H1 (cell line): Measurements from ENCODE around the gene RELB. TPM values are rescaled to one million over a fixed set of nuclear protein-coding genes. Genes with fewer than 3 reads are reported as not detected.

Source experiments
- CTCF ChIA-PET: fragments of 300-600 bp; sonication (Branson Sonifier 250); formaldehyde crosslinking; loops from one replicate; lab custom pipeline; 2021; ENCODE audit not compliant: partially characterized antibody; lab: Charles Lee
- POLR2A ChIA-PET: fragments of 300-600 bp; sonication (Branson Sonifier 250); formaldehyde crosslinking; loops from one replicate; lab custom pipeline; 2021; ENCODE audit warnings: inconsistent platforms; ENCODE audit not compliant: partially characterized antibody; lab: Charles Lee
- DNase-seq, 2 experiments: peaks; one replicate each; pipeline versions ENCODE4 v3.0.0 to v3.0.0-alpha.2; 2010 to 2022; ENCODE audit warnings: low spot score in 2 of 2, low read depth in 1 of 2, mixed read lengths in 1 of 2
- FAIRE-seq: peaks from 2 replicates; lab custom pipeline; 2011; peaks lifted over from hg19 to GRCh38; lab: Jason Lieb, UNC
- H2AFZ ChIP-seq: 2 replicates; pipeline ENCODE4 v1.8.1; 2012; ENCODE audit warnings: low read length, inconsistent platforms
- H2AK5ac ChIP-seq: 2 replicates; pipeline ENCODE4 v1.6.1; 2013; ENCODE audit warnings: low read depth, low read length
- H2BK120ac ChIP-seq: replicated peaks from 2 replicates; pipeline ENCODE3; 2013; ENCODE audit warnings: low read depth, low read length, inconsistent platforms
- H2BK12ac ChIP-seq: 2 replicates; pipeline ENCODE4 v1.6.1; 2013; ENCODE audit warnings: low read depth, low read length
- H2BK15ac ChIP-seq: 2 replicates; pipeline ENCODE4 v1.6.1; 2013; ENCODE audit warnings: low read length
- H2BK20ac ChIP-seq: 2 replicates; pipeline ENCODE4 v1.6.1; 2013; ENCODE audit warnings: low read length
- H2BK5ac ChIP-seq: 2 replicates; pipeline ENCODE4 v1.6.1; 2013; ENCODE audit warnings: low read depth, low read length
- H3K14ac ChIP-seq: 2 replicates; pipeline ENCODE4 v1.6.1; 2013; ENCODE audit warnings: inconsistent platforms; ENCODE audit not compliant: insufficient read length
- H3K18ac ChIP-seq: 2 replicates; pipeline ENCODE4 v1.6.1; 2013; ENCODE audit warnings: low read length; ENCODE audit errors: extremely low read depth
- H3K23ac ChIP-seq: 2 replicates; pipeline ENCODE4 v1.6.1; 2013; ENCODE audit warnings: inconsistent platforms; ENCODE audit not compliant: insufficient read length
- H3K23me2 ChIP-seq: 2 replicates; pipeline ENCODE4 v1.6.1; 2013; ENCODE audit warnings: low read depth, low read length
- H3K27ac ChIP-seq: 2 replicates; pipeline ENCODE4 v1.6.1; 2011; ENCODE audit warnings: low read depth, low read length, inconsistent platforms
- H3K27me3 ChIP-seq, 4 experiments: replicated peaks in 1 of 4; 1 replicate in 1 of 4; 2 replicates in 3 of 4; pipeline versions ENCODE4 v1.6.1 to v1.8.1; 2011 to 2013; ENCODE audit warnings: low read length in 3 of 4, mild to moderate bottlenecking in 3 of 4, inconsistent platforms in 2 of 4, mixed read lengths in 2 of 4, moderate library complexity in 1 of 4; ENCODE audit not compliant: control insufficient read depth in 3 of 4, insufficient read depth in 3 of 4; ENCODE audit errors: extremely low read depth in 1 of 4
- H3K36me3 ChIP-seq, 4 experiments: 2 replicates each; pipeline versions ENCODE4 v1.6.1 to v1.8.1; 2011 to 2013; ENCODE audit warnings: mild to moderate bottlenecking in 4 of 4, low read length in 3 of 4, moderate library complexity in 2 of 4, control low read depth in 1 of 4, inconsistent platforms in 1 of 4; ENCODE audit not compliant: insufficient read depth in 4 of 4, control insufficient read depth in 2 of 4
- H3K4ac ChIP-seq: replicated peaks from 2 replicates; pipeline ENCODE3; 2013; ENCODE audit warnings: low read length, low read depth, mixed read lengths, inconsistent platforms; ENCODE audit not compliant: insufficient read length
- H3K4me1 ChIP-seq, 4 experiments: replicated peaks in 1 of 4; 1 replicate in 1 of 4; 2 replicates in 3 of 4; pipeline versions ENCODE4 v1.6.1 to v1.8.1; 2011 to 2013; ENCODE audit warnings: low read length in 3 of 4, inconsistent platforms in 2 of 4, mixed read lengths in 1 of 4; ENCODE audit not compliant: insufficient read depth in 4 of 4, control insufficient read depth in 3 of 4
- H3K4me2 ChIP-seq, 2 experiments: 2 replicates each; pipeline versions ENCODE4 v1.6.1 to v1.8.1; 2011 to 2013; ENCODE audit warnings: low read depth in 2 of 2, low read length in 2 of 2, control low read depth in 1 of 2, inconsistent platforms in 1 of 2, mild to moderate bottlenecking in 1 of 2; ENCODE audit not compliant: insufficient read depth in 1 of 2
- H3K4me3 ChIP-seq, 4 experiments: fragments of 200-600, 300-600 bp in 1 of 4; sonication (generic), shearing (Covaris generic), sonication (Bioruptor Twin) in 1 of 4; 2 replicates each; pipeline versions ENCODE4 v1.5.1 to v1.8.1; 2011 to 2016; ENCODE audit warnings: low read length in 4 of 4, low read depth in 3 of 4, control low read depth in 2 of 4, inconsistent platforms in 2 of 4, mild to moderate bottlenecking in 2 of 4, mixed read lengths in 1 of 4, moderate library complexity in 1 of 4; ENCODE audit not compliant: insufficient read depth in 2 of 4; ENCODE audit errors: extremely low read depth in 1 of 4
- H3K56ac ChIP-seq: replicated peaks from 2 replicates; pipeline ENCODE3; 2013; ENCODE audit warnings: low read depth, mild to moderate bottlenecking, mixed read lengths, low read length, inconsistent platforms; ENCODE audit not compliant: insufficient read length
- H3K79me1 ChIP-seq: 2 replicates; pipeline ENCODE4 v1.6.1; 2013; ENCODE audit warnings: low read depth, low read length, control low read depth
- H3K79me2 ChIP-seq, 2 experiments: 2 replicates each; pipeline versions ENCODE4 v1.6.1 to v1.8.1; 2012 to 2013; ENCODE audit warnings: low read length in 2 of 2, mild to moderate bottlenecking in 2 of 2, inconsistent platforms in 1 of 2; ENCODE audit not compliant: insufficient read depth in 2 of 2, control insufficient read depth in 1 of 2
- H3K9ac ChIP-seq, 4 experiments: replicated peaks in 1 of 4; 1 replicate in 1 of 4; 2 replicates in 3 of 4; pipeline versions ENCODE4 v1.6.1 to v1.8.1; 2011 to 2013; ENCODE audit warnings: low read depth in 3 of 4, low read length in 3 of 4, control low read depth in 2 of 4, mild to moderate bottlenecking in 2 of 4, moderate library complexity in 2 of 4, inconsistent platforms in 1 of 4; ENCODE audit errors: extremely low read depth in 1 of 4
- H3K9me3 ChIP-seq, 2 experiments: 2 replicates each; pipeline versions ENCODE4 v1.6.1 to v1.8.1; 2012 to 2013; ENCODE audit warnings: mild to moderate bottlenecking in 2 of 2, moderate library complexity in 2 of 2, control low read depth in 1 of 2, inconsistent platforms in 1 of 2, low read depth in 1 of 2, low read length in 1 of 2, mixed read lengths in 1 of 2; ENCODE audit not compliant: insufficient read depth in 2 of 2
- H4K20me1 ChIP-seq, 2 experiments: replicated peaks in 1 of 2; 2 replicates each; pipeline versions ENCODE3 to v1.8.1; 2011 to 2013; ENCODE audit warnings: inconsistent platforms in 2 of 2, low read length in 2 of 2, mild to moderate bottlenecking in 1 of 2; ENCODE audit not compliant: insufficient read depth in 2 of 2, control insufficient read depth in 1 of 2
- H4K5ac ChIP-seq: 2 replicates; pipeline ENCODE4 v1.6.1; 2013; ENCODE audit warnings: low read length, low read depth, mixed read lengths, inconsistent platforms; ENCODE audit not compliant: insufficient read length
- H4K8ac ChIP-seq: 2 replicates; pipeline ENCODE4 v1.8.0; 2013; ENCODE audit warnings: mild to moderate bottlenecking, moderate library complexity, low read length, inconsistent platforms; ENCODE audit not compliant: insufficient read depth; ENCODE audit errors: extremely low read depth
- H4K91ac ChIP-seq: replicated peaks from 2 replicates; pipeline ENCODE3; 2013; ENCODE audit warnings: low read length, mixed read lengths, inconsistent platforms; ENCODE audit not compliant: insufficient read length
- GABPA ChIP-seq: IDR thresholded peaks from 2 replicates; pipeline ENCODE4 v1.6.1; 2011; ENCODE audit warnings: mild to moderate bottlenecking, low read length, moderate library complexity, borderline replicate concordance; ENCODE audit not compliant: insufficient read depth
- HDAC2 ChIP-seq, 2 experiments: fragments of 300-600 bp in 1 of 2; sonication (generic) in 1 of 2; IDR thresholded peaks; 2 replicates each; pipeline ENCODE4 v1.6.1; 2011 to 2012; ENCODE audit warnings: low read depth in 2 of 2, low read length in 2 of 2, mild to moderate bottlenecking in 2 of 2, moderate library complexity in 2 of 2, borderline replicate concordance in 1 of 2, inconsistent platforms in 1 of 2
- JUND ChIP-seq: IDR thresholded peaks from 2 replicates; pipeline ENCODE4 v1.6.1; 2011; ENCODE audit warnings: mild to moderate bottlenecking, improper control_type of control experiment, low read length
- KDM5A ChIP-seq: fragments of 200-600 bp; IDR thresholded peaks from 2 replicates; pipeline ENCODE4 v1.7.1; 2012; ENCODE audit warnings: mild to moderate bottlenecking, low read length, inconsistent platforms, mixed read lengths
- NANOG ChIP-seq: IDR thresholded peaks from 2 replicates; pipeline ENCODE4 v1.6.1; 2011; ENCODE audit warnings: low read length, low read depth, mild to moderate bottlenecking, inconsistent platforms; ENCODE audit not compliant: insufficient read depth, poor library complexity, severe bottlenecking
- POLR2AphosphoS5 ChIP-seq: IDR thresholded peaks from 2 replicates; pipeline ENCODE4 v1.6.1; 2011; ENCODE audit warnings: low read depth, low read length
- RBBP5 ChIP-seq: IDR thresholded peaks from 2 replicates; pipeline ENCODE4 v1.7.1; 2012; ENCODE audit warnings: low read depth, mild to moderate bottlenecking, inconsistent platforms, low read length, moderate library complexity, borderline replicate concordance
- SRF ChIP-seq: IDR thresholded peaks from 2 replicates; pipeline ENCODE4 v1.6.1; 2011; ENCODE audit warnings: mild to moderate bottlenecking, low read depth, low read length, moderate library complexity
- SUZ12 ChIP-seq: fragments of 200-600 bp; sonication (generic); IDR thresholded peaks from 2 replicates; pipeline ENCODE4 v1.6.1; 2012; ENCODE audit warnings: mild to moderate bottlenecking, inconsistent platforms, low read length, moderate library complexity, mixed read lengths
- TAF7 ChIP-seq: optimal IDR thresholded peaks from 2 replicates; pipeline ENCODE3; 2011; ENCODE audit warnings: low read depth, mild to moderate bottlenecking, inconsistent platforms, low read length, moderate library complexity, borderline replicate concordance
- USF2 ChIP-seq: IDR thresholded peaks from 2 replicates; pipeline ENCODE4 v1.6.1; 2011; ENCODE audit warnings: low read length, improper control_type of control experiment
- WGBS, 2 experiments: shearing (Covaris generic) in 1 of 2; methylation state at CpG; one replicate each; pipeline versions ENCODE4 v1.1.6 to v1.1.7; 2013 to 2015; ENCODE audit warnings: low lambda C conversion rate in 2 of 2, mixed read lengths in 2 of 2, inconsistent platforms in 1 of 2, low coverage in 1 of 2, missing lambda C conversion rate in 1 of 2; ENCODE audit not compliant: insufficient replicate concordance in 2 of 2, insufficient coverage in 1 of 2, insufficient read length in 1 of 2; ENCODE audit errors: extremely low coverage in 1 of 2, missing lambda C conversion rate in 1 of 2; 5-methylcytosine and 5-hydroxymethylcytosine counted together
- polyA plus RNA-seq, 7 experiments: library from polyadenylated mRNA; depleted of rRNA in 3 of 7; stranded (reverse) in 5 of 7; unstranded in 2 of 7; fragments of >200 nt in 5 of 7; fragments of 200-250 nt in 2 of 7; gene quantifications; 1 replicate in 5 of 7; 2 replicates in 1 of 7; 4 replicates in 1 of 7; pipeline versions ENCODE4 v1.2.1 to v1.2.3, GENCODE V29; 2011 to 2013; ENCODE audit warnings: missing spikeins in 2 of 7, mixed read lengths in 2 of 7
- total RNA-seq: library from RNA; stranded (reverse); fragmentation: NEBNext Ultra II Directional; extraction: Animal tissue kit (Norgen Biotek cat#: 25700); gene quantifications from 2 replicates; pipeline ENCODE4 v1.2.1, GENCODE V29; 2021

The RELB gene
- total and polyA plus RNA-seq, 2 of the 8 experiments (the other 6 are each of a cell fraction or from before 2014, with no cell fraction given) = 10.0 to 13.1 TPM

GRCh38 chr19:45045671-45046353 lies 44.5 kb downstream of the RELB start:
- no peak overlapping the region for H3K4me2 ChIP-seq
- peaks cover 8 to 47% (median 25%) of the 10 kb centered on the region in 4 experiments for H3K36me3 ChIP-seq
- H2BK120ac ChIP-seq = no peak overlapping the region
- H2AK5ac ChIP-seq = no peak overlapping the region
- no peaks in the 10 kb centered on the region for H3K9me3 ChIP-seq
- no peak overlapping the region for H3K56ac ChIP-seq
- no peak overlapping the region for H4K5ac ChIP-seq
- H3K79me2 ChIP-seq = peaks cover 0 to 58% of the 10 kb centered on the region in 2 experiments; a peak in 2 of 4 replicates
- no peak overlapping the region for H2BK20ac ChIP-seq
- H3K14ac ChIP-seq = no peak overlapping the region
- H3K27ac ChIP-seq = no peak overlapping the region
- H3K79me1 ChIP-seq = peaks cover 7% of the 10 kb centered on the region
- H3K27me3 ChIP-seq = no peaks in the 10 kb centered on the region
- H3K4me3 ChIP-seq = no peak overlapping the region
- no peak overlapping the region for H4K91ac ChIP-seq
- H2BK15ac ChIP-seq = no peak overlapping the region
- WGBS, 2 experiments = 93% methylated on average over 14 of the region's 14 CpGs; no CpG with 5 or more reads in 1 of the 2 experiments
- H3K18ac ChIP-seq = no peak overlapping the region
- FAIRE-seq (no peak), DNase-seq (no peak)
- CTCF ChIA-PET = interaction anchor here (0.5 to 9.7 kb wide), 7 partner anchors 8 to 57 kb away, joined by 3 to 85 read pairs (median 4); no protein-coding TSS in a partner anchor
- no peak overlapping the region for H2BK12ac ChIP-seq
- H3K9ac ChIP-seq = no peak overlapping the region
- H4K8ac ChIP-seq = no peak overlapping the region; the same call in 1 of the 2 replicates
- no peak overlapping the region for H2BK5ac ChIP-seq
- POLR2A ChIA-PET = interaction anchor here (1.0 to 2.2 kb wide), 5 partner anchors 10 to 45 kb away, joined by 3 to 5 read pairs (median 3); no protein-coding TSS in a partner anchor
- H2AFZ ChIP-seq = no peak overlapping the region
- H3K23me2 ChIP-seq = no peaks in the 10 kb centered on the region
- H3K4me1 ChIP-seq = no peaks in the 10 kb centered on the region
- H3K4ac ChIP-seq = no peak overlapping the region
- H4K20me1 ChIP-seq = peaks cover 18 to 19% of the 10 kb centered on the region in 2 experiments
- no peak overlapping the region for H3K23ac ChIP-seq
- TF ChIP-seq JUND = no peak
- TF ChIP-seq RBBP5 = no peak
- no peak for TF ChIP-seq TAF7
- no peak for TF ChIP-seq NANOG
- TF ChIP-seq KDM5A = no peak
- TF ChIP-seq SRF = no peak
- TF ChIP-seq HDAC2 (IDR thresholded peaks at IDR 0.05; ENCODE audit: borderline replicate concordance in 1 of 2, low read depth in 2 of 2, low read length in 2 of 2) = no peak
- no peak for TF ChIP-seq GABPA
- TF ChIP-seq USF2 = no peak
- TF ChIP-seq SUZ12 = no peak
- TF ChIP-seq POLR2AphosphoS5 = no peak
